ENCODE data around the gene C2CD5. TPM values are rescaled to one million over a fixed set of nuclear protein-coding genes. Genes with fewer than 3 reads are reported as not detected.

C2CD5 gene
- polyA plus RNA-seq, 1 experiment: 11.0 TPM

- DNase-seq (ENCODE audit: low read depth): no peak
- POLR2A ChIA-PET: no interaction called here
These were observed 13.1 kb downstream of the C2CD5 start for GRCh38 chr12:22531205-22531604.

GRCh38 chr12:22529281-22530060, 14.9 kb downstream of the C2CD5 start:
- CTCF ChIA-PET: interaction anchor here (1.2 to 2.0 kb wide), 3 partner anchors 8 to 15 kb away, joined by 4 to 9 read pairs (median 7); partner anchors contain the start of gene C2CD5
- POLR2A ChIA-PET: no interaction called here
- peak; percentile 26; the same call in 1 of the 2 replicates for TF ChIP-seq CTCF (IDR thresholded peaks at IDR 0.05; ENCODE audit: insufficient read depth, low read depth, low read length)
- no peak for DNase-seq (ENCODE audit: low read depth)
- H3K27me3 ChIP-seq (ENCODE audit: control insufficient read depth, insufficient read depth, low read length): no peaks in the 10 kb centered on the region
- H3K36me3 ChIP-seq (ENCODE audit: control insufficient read depth, insufficient read depth, low read length): peaks cover 5% of the 10 kb centered on the region; the same call in 1 of the 2 replicates
- no peak overlapping the region for H3K4me3 ChIP-seq (ENCODE audit: low read depth, low read length)

More at GRCh38 chr12:22531205-22531604, 13.1 kb downstream of the C2CD5 start:
- TF ChIP-seq CTCF (IDR thresholded peaks at IDR 0.05; ENCODE audit: insufficient read depth, low read depth, low read length): no peak
- H3K4me3 ChIP-seq (ENCODE audit: low read depth, low read length): no peak overlapping the region
- peaks cover 5% of the 10 kb centered on the region; the same call in 1 of the 2 replicates for H3K36me3 ChIP-seq (ENCODE audit: control insufficient read depth, insufficient read depth, low read length)
- CTCF ChIA-PET: interaction anchor here (0.7 to 1.1 kb wide), 2 partner anchors 11 to 12 kb away, joined by 3 read pairs; no protein-coding TSS in a partner anchor
- H3K27me3 ChIP-seq (ENCODE audit: control insufficient read depth, insufficient read depth, low read length): no peaks in the 10 kb centered on the region

GRCh38 chr12:22527999-22528398, 16.3 kb downstream of the C2CD5 start:
- peak; percentile 44 for DNase-seq (ENCODE audit: low read depth)
- POLR2A ChIA-PET: interaction anchor here (0.6 to 1.0 kb wide), 2 partner anchors 31 to 45 kb away, joined by 3 to 4 read pairs; no protein-coding TSS in a partner anchor
- H3K4me3 ChIP-seq (ENCODE audit: low read depth, low read length): no peak overlapping the region
- peaks cover 4% of the 10 kb centered on the region; the same call in 1 of the 2 replicates for H3K36me3 ChIP-seq (ENCODE audit: control insufficient read depth, insufficient read depth, low read length)
- CTCF ChIA-PET: interaction anchor here (2.0 kb wide), 1 partner anchor 13 kb away, joined by 9 read pairs; no protein-coding TSS in a partner anchor
- no peaks in the 10 kb centered on the region for H3K27me3 ChIP-seq (ENCODE audit: control insufficient read depth, insufficient read depth, low read length)
- TF ChIP-seq CTCF (IDR thresholded peaks at IDR 0.05; ENCODE audit: insufficient read depth, low read depth, low read length): no peak

GRCh38 chr12:22526836-22527235, 17.5 kb downstream of the C2CD5 start:
- DNase-seq (ENCODE audit: low read depth): no peak
- no peaks in the 10 kb centered on the region for H3K27me3 ChIP-seq (ENCODE audit: control insufficient read depth, insufficient read depth, low read length)
- H3K36me3 ChIP-seq (ENCODE audit: control insufficient read depth, insufficient read depth, low read length): peaks cover 3% of the 10 kb centered on the region; the same call in 1 of the 2 replicates
- ChIA-PET POLR2A (no interaction called here), CTCF (no interaction called here)
- H3K4me3 ChIP-seq (ENCODE audit: low read depth, low read length): no peak overlapping the region
- TF ChIP-seq CTCF (IDR thresholded peaks at IDR 0.05; ENCODE audit: insufficient read depth, low read depth, low read length): no peak

- peaks cover 3% of the 10 kb centered on the region; the same call in 1 of the 2 replicates for H3K36me3 ChIP-seq (ENCODE audit: control insufficient read depth, insufficient read depth, low read length)
- peak; percentile 9 for DNase-seq (ENCODE audit: low read depth)
- H3K4me3 ChIP-seq (ENCODE audit: low read depth, low read length): no peak overlapping the region
- POLR2A ChIA-PET: no interaction called here
- TF ChIP-seq CTCF (IDR thresholded peaks at IDR 0.05; ENCODE audit: insufficient read depth, low read depth, low read length): no peak
- CTCF ChIA-PET: no interaction called here
- H3K27me3 ChIP-seq (ENCODE audit: control insufficient read depth, insufficient read depth, low read length): no peaks in the 10 kb centered on the region
These were observed 18.9 kb downstream of the C2CD5 start for GRCh38 chr12:22525426-22525825.

Data from BJ (cell line).